Keratinocyte (primary cell): ENCODE results near the gene APOD. TPM values are rescaled to one million over a fixed set of nuclear protein-coding genes. Genes with fewer than 3 reads are reported as not detected.

Experiments
- DNase-seq: peaks from one replicate; pipeline ENCODE4 v3.0.0-alpha.2; 2011; ENCODE audit warnings: low read depth, missing footprints, low spot score
- FAIRE-seq: peaks from 2 replicates; lab custom pipeline; 2011; peaks lifted over from hg19 to GRCh38; lab: Jason Lieb, UNC
- H2AFZ ChIP-seq: 2 replicates; pipeline ENCODE4 v1.6.0; 2012; ENCODE audit warnings: low read length, control low read depth, inconsistent platforms; ENCODE audit not compliant: control insufficient read depth
- H3K27ac ChIP-seq: 2 replicates; pipeline ENCODE4 v1.5.1; 2011; ENCODE audit warnings: low read length; ENCODE audit not compliant: control insufficient read depth, insufficient read depth
- H3K27me3 ChIP-seq: 3 replicates; pipeline ENCODE4 v1.6.0; 2011; ENCODE audit warnings: low read length; ENCODE audit not compliant: control insufficient read depth, insufficient read depth; ENCODE audit errors: extremely low read depth
- H3K36me3 ChIP-seq, 2 experiments: 2 replicates in 1 of 2; 3 replicates in 1 of 2; pipeline ENCODE4 v1.5.1; 2011; ENCODE audit warnings: low read length in 2 of 2, mild to moderate bottlenecking in 1 of 2; ENCODE audit not compliant: control insufficient read depth in 2 of 2, insufficient read depth in 2 of 2; ENCODE audit errors: extremely low read depth in 1 of 2
- H3K4me1 ChIP-seq: 3 replicates; pipeline ENCODE4 v1.5.1; 2011; ENCODE audit warnings: low read length; ENCODE audit not compliant: control insufficient read depth, insufficient read depth; ENCODE audit errors: extremely low read depth
- H3K4me2 ChIP-seq: 3 replicates; pipeline ENCODE4 v1.6.0; 2011; ENCODE audit warnings: low read depth, low read length; ENCODE audit not compliant: control insufficient read depth, insufficient read depth; ENCODE audit errors: extremely low read depth
- H3K4me3 ChIP-seq, 3 experiments: fragments of 200-600 bp in 1 of 3; sonication (generic) in 1 of 3; 2 replicates in 2 of 3; 3 replicates in 1 of 3; pipeline ENCODE4 v1.5.1; 2011 to 2016; ENCODE audit warnings: low read length in 3 of 3, mild to moderate bottlenecking in 3 of 3, control low read depth in 2 of 3, inconsistent platforms in 1 of 3, low read depth in 1 of 3, mixed read lengths in 1 of 3, mixed run types in 1 of 3, moderate library complexity in 1 of 3; ENCODE audit not compliant: control insufficient read depth in 2 of 3, insufficient read depth in 2 of 3; ENCODE audit errors: extremely low read depth in 1 of 3
- H3K79me2 ChIP-seq: 2 replicates; pipeline ENCODE4 v1.6.0; 2012; ENCODE audit warnings: low read length; ENCODE audit not compliant: control insufficient read depth, insufficient read depth
- H3K9ac ChIP-seq: 3 replicates; pipeline ENCODE4 v1.6.0; 2011; ENCODE audit warnings: low read length; ENCODE audit not compliant: control insufficient read depth, insufficient read depth; ENCODE audit errors: extremely low read depth
- H3K9me1 ChIP-seq: 3 replicates; pipeline ENCODE4 v1.6.0; 2011; ENCODE audit warnings: low read length; ENCODE audit not compliant: control insufficient read depth, insufficient read depth; ENCODE audit errors: extremely low read depth
- H3K9me3 ChIP-seq: 2 replicates; pipeline ENCODE4 v1.5.1; 2012; ENCODE audit warnings: low read depth, low read length; ENCODE audit not compliant: control insufficient read depth
- H4K20me1 ChIP-seq: 3 replicates; pipeline ENCODE4 v1.6.0; 2011; ENCODE audit warnings: low read length; ENCODE audit not compliant: control insufficient read depth, insufficient read depth; ENCODE audit errors: extremely low read depth
- EZH2 ChIP-seq: IDR thresholded peaks from one replicate; pipeline ENCODE4 v1.6.1; 2012; ENCODE audit warnings: inconsistent platforms, mild to moderate bottlenecking, low read length, moderate library complexity
- dilution Hi-C: fragments of 300-500 bp; cut with MboI; formaldehyde crosslinking; loops from one replicate; pipeline ENCODE4 v1.7.0; 2020; ENCODE audit warnings: low sequenced_read_pairs; ENCODE audit not compliant: extremely low pct_ligation_motif_present
- polyA plus RNA-seq, 5 experiments: library from polyadenylated mRNA; depleted of rRNA in 3 of 5; stranded (reverse) in 3 of 5; stranded (forward) in 1 of 5; unstranded in 1 of 5; fragments of >200 nt; gene quantifications; 1 replicate in 1 of 5; 2 replicates in 3 of 5; 3 replicates in 1 of 5; pipeline versions ENCODE4 v1.2.1 to v1.2.3, GENCODE V29; 2011 to 2012; ENCODE audit warnings: missing spikeins in 2 of 5, low read depth in 1 of 5, low replicate concordance in 1 of 5
- TF ChIP-seq, protein P1 (sequence below), 3 experiments: IDR thresholded peaks in 1 of 3; conservative IDR thresholded peaks in 1 of 3; optimal IDR thresholded peaks in 1 of 3; 2 replicates in 2 of 3; 3 replicates in 1 of 3; pipeline versions ENCODE3 to v1.5.1; 2011; ENCODE audit warnings: low read length in 3 of 3, mild to moderate bottlenecking in 3 of 3, moderate library complexity in 2 of 3, control low read depth in 1 of 3, inconsistent platforms in 1 of 3; ENCODE audit not compliant: insufficient read depth in 2 of 3; ENCODE audit errors: extremely low read depth in 1 of 3

Gene APOD
- polyA plus RNA-seq, 1 donor (not counting 4 experiments of a cell fraction or from before 2014, with no cell fraction given): not detected

- Histone ChIP-seq H2AFZ (no peak overlapping the region), H3K27ac (no peak overlapping the region), H3K27me3 (no peaks in the 10 kb centered on the region), H3K9ac (no peak overlapping the region), H3K4me2 (no peak overlapping the region), H3K79me2 (no peaks in the 10 kb centered on the region), H3K4me1 (peaks cover 16% of the 10 kb centered on the region), H3K9me1 (no peaks in the 10 kb centered on the region), H4K20me1 (no peaks in the 10 kb centered on the region), H3K9me3 (no peaks in the 10 kb centered on the region), H3K36me3 (no peaks in the 10 kb centered on the region), H3K4me3 (no peak overlapping the region)
- TF ChIP-seq, protein P1, sequence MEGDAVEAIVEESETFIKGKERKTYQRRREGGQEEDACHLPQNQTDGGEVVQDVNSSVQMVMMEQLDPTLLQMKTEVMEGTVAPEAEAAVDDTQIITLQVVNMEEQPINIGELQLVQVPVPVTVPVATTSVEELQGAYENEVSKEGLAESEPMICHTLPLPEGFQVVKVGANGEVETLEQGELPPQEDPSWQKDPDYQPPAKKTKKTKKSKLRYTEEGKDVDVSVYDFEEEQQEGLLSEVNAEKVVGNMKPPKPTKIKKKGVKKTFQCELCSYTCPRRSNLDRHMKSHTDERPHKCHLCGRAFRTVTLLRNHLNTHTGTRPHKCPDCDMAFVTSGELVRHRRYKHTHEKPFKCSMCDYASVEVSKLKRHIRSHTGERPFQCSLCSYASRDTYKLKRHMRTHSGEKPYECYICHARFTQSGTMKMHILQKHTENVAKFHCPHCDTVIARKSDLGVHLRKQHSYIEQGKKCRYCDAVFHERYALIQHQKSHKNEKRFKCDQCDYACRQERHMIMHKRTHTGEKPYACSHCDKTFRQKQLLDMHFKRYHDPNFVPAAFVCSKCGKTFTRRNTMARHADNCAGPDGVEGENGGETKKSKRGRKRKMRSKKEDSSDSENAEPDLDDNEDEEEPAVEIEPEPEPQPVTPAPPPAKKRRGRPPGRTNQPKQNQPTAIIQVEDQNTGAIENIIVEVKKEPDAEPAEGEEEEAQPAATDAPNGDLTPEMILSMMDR (optimal IDR thresholded peaks at IDR 0.05 in 1 of 3, IDR thresholded peaks at IDR 0.05 in 1 of 3, conservative IDR thresholded peaks at IDR 0.05 in 1 of 3; ENCODE audit: extremely low read depth in 1 of 3, insufficient read depth in 2 of 3, low read length in 3 of 3): no peak
- TF ChIP-seq EZH2: no peak
- DNase-seq (no peak), FAIRE-seq (no peak)
- dilution Hi-C loops: no loop called here
These were observed 33.7 kb downstream of the APOD start for GRCh38 chr3:195549931-195550519.

DNA sequence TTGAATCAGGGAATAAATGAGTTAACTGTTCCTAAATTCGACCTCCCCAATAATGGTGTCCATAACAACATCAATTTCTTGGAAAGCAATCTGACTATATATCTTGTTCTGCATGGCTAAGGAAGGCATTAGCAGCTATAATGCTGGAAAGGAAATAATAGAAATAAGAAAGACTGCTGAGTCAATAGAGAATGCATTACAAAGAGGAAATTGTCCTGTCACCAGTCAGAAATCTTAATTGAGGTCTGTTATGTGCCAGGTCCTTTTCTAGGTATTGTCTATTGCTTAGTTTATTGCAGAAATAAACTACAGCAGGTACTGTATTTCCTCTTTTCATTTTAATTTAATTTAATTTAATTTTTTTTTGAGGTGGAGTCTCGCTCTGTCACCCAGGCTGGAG, 34.8 kb downstream of the APOD start:
- Histone ChIP-seq H3K4me3 (no peak overlapping the region), H3K9me3 (no peaks in the 10 kb centered on the region), H3K79me2 (no peaks in the 10 kb centered on the region), H4K20me1 (no peaks in the 10 kb centered on the region), H3K27me3 (no peaks in the 10 kb centered on the region), H3K4me2 (no peak overlapping the region), H3K9ac (no peak overlapping the region), H3K36me3 (no peaks in the 10 kb centered on the region), H3K9me1 (no peaks in the 10 kb centered on the region), H3K4me1 (peaks cover 16% of the 10 kb centered on the region), H2AFZ (no peak overlapping the region), H3K27ac (no peak overlapping the region)
- no peak for TF ChIP-seq EZH2
- TF ChIP-seq, protein P1 (optimal IDR thresholded peaks at IDR 0.05 in 1 of 3, IDR thresholded peaks at IDR 0.05 in 1 of 3, conservative IDR thresholded peaks at IDR 0.05 in 1 of 3; ENCODE audit: extremely low read depth in 1 of 3, insufficient read depth in 2 of 3, low read length in 3 of 3): no peak
- dilution Hi-C loops: no loop called here
- DNase-seq (no peak), FAIRE-seq (no peak)
